ENCODE results near the gene WWOX. TPM values are rescaled to one million over a fixed set of nuclear protein-coding genes. Genes with fewer than 3 reads are reported as not detected.

The WWOX gene
- total and polyA plus RNA-seq, 2 of the 13 experiments (the other 11 are each of a cell fraction or from before 2014, with no cell fraction given) = 9.1 to 37.4 TPM

- no peak for TF ChIP-seq FLYWCH1 (CRISPR knock-in tag; IDR thresholded peaks at IDR 0.05)
- no peak for TF ChIP-seq ZSCAN31 (CRISPR knock-in tag; IDR thresholded peaks at IDR 0.05; ENCODE audit: low read depth)
- TF ChIP-seq, protein P1, sequence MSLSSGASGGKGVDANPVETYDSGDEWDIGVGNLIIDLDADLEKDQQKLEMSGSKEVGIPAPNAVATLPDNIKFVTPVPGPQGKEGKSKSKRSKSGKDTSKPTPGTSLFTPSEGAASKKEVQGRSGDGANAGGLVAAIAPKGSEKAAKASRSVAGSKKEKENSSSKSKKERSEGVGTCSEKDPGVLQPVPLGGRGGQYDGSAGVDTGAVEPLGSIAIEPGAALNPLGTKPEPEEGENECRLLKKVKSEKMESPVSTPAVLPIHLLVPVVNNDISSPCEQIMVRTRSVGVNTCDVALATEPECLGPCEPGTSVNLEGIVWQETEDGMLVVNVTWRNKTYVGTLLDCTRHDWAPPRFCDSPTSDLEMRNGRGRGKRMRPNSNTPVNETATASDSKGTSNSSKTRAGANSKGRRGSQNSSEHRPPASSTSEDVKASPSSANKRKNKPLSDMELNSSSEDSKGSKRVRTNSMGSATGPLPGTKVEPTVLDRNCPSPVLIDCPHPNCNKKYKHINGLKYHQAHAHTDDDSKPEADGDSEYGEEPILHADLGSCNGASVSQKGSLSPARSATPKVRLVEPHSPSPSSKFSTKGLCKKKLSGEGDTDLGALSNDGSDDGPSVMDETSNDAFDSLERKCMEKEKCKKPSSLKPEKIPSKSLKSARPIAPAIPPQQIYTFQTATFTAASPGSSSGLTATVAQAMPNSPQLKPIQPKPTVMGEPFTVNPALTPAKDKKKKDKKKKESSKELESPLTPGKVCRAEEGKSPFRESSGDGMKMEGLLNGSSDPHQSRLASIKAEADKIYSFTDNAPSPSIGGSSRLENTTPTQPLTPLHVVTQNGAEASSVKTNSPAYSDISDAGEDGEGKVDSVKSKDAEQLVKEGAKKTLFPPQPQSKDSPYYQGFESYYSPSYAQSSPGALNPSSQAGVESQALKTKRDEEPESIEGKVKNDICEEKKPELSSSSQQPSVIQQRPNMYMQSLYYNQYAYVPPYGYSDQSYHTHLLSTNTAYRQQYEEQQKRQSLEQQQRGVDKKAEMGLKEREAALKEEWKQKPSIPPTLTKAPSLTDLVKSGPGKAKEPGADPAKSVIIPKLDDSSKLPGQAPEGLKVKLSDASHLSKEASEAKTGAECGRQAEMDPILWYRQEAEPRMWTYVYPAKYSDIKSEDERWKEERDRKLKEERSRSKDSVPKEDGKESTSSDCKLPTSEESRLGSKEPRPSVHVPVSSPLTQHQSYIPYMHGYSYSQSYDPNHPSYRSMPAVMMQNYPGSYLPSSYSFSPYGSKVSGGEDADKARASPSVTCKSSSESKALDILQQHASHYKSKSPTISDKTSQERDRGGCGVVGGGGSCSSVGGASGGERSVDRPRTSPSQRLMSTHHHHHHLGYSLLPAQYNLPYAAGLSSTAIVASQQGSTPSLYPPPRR (CRISPR knock-in tag; IDR thresholded peaks at IDR 0.05; ENCODE audit: borderline replicate concordance) = peak; percentile 74; the same call in 1 of the 2 replicates
- 0 out of 2 replicates have a peak, but pooled peaks have one; percentile 15 for TF ChIP-seq RERE (CRISPR knock-in tag; IDR thresholded peaks at IDR 0.05; ENCODE audit: low read depth)
- TF ChIP-seq ZNF282 (IDR thresholded peaks at IDR 0.05; ENCODE audit: partially characterized antibody) = no peak
- TF ChIP-seq, protein P2, sequence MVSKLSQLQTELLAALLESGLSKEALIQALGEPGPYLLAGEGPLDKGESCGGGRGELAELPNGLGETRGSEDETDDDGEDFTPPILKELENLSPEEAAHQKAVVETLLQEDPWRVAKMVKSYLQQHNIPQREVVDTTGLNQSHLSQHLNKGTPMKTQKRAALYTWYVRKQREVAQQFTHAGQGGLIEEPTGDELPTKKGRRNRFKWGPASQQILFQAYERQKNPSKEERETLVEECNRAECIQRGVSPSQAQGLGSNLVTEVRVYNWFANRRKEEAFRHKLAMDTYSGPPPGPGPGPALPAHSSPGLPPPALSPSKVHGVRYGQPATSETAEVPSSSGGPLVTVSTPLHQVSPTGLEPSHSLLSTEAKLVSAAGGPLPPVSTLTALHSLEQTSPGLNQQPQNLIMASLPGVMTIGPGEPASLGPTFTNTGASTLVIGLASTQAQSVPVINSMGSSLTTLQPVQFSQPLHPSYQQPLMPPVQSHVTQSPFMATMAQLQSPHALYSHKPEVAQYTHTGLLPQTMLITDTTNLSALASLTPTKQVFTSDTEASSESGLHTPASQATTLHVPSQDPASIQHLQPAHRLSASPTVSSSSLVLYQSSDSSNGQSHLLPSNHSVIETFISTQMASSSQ (IDR thresholded peaks at IDR 0.05; ENCODE audit: low read depth) = 0 out of 2 replicates have a peak, but pooled peaks have one; percentile 46
- TF ChIP-seq, protein P2 (CRISPR knock-in tag; IDR thresholded peaks at IDR 0.05; ENCODE audit: borderline replicate concordance) = no peak; the same call in 1 of the 2 replicates
- no peak for TF ChIP-seq ZNF552 (CRISPR knock-in tag; IDR thresholded peaks at IDR 0.05; ENCODE audit: borderline replicate concordance)
- TF ChIP-seq POGZ (CRISPR knock-in tag; IDR thresholded peaks at IDR 0.05) = peak; percentile 88
- TF ChIP-seq, protein P3, sequence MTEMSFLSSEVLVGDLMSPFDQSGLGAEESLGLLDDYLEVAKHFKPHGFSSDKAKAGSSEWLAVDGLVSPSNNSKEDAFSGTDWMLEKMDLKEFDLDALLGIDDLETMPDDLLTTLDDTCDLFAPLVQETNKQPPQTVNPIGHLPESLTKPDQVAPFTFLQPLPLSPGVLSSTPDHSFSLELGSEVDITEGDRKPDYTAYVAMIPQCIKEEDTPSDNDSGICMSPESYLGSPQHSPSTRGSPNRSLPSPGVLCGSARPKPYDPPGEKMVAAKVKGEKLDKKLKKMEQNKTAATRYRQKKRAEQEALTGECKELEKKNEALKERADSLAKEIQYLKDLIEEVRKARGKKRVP (CRISPR knock-in tag; IDR thresholded peaks at IDR 0.05) = no peak
- TF ChIP-seq GATAD1 (CRISPR knock-in tag; IDR thresholded peaks at IDR 0.05) = no peak
Measured at GRCh38 chr16:78480588-78480987, 381.1 kb downstream of the WWOX start (continued).
